Cardiac fibroblast (primary cell): ENCODE results near the gene MAGI3.
"Not testable (repeated sequence)": the region's sequence is repeated elsewhere in the genome, so short reads cannot be mapped to it uniquely, and the experiment has no call there.

Experiments
- DNase-seq, 2 donors: peaks; one replicate each; pipeline versions ENCODE4 v3.0.0 to v3.0.0-alpha.2; 2010; ENCODE audit warnings: low read depth in 2 of 2
- H3K4me3 ChIP-seq, 2 donors: replicated peaks in 1 of 2; 1 replicate in 1 of 2; 2 replicates in 1 of 2; pipeline ENCODE4 v1.5.1; 2011; ENCODE audit warnings: low read depth in 2 of 2, low read length in 2 of 2, mild to moderate bottlenecking in 2 of 2, moderate library complexity in 1 of 2
- TF ChIP-seq, protein P1 (sequence below): IDR thresholded peaks from one replicate; pipeline ENCODE4 v1.5.1; 2011; ENCODE audit warnings: low read depth, mild to moderate bottlenecking, low read length, inconsistent platforms

The MAGI3 gene

DNA sequence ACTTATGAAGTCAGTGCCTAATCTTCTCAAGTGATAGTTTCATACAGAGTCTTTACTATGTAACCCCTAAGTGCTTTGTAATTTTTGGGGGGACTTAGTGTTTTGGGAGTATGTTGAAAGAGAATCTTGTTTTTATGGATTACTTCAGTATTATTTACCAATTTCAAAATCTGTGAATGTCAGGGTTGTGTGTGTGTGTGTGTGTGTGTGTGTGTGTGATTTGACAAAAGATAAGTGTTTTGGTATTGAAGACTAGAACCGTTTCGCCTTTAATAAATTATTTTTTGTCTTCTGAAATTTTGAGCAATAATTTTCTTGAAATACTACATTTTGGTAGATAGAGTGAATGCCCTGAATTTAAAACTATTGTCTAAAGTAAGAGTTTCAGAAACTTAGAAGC, 5.8 kb downstream of the MAGI3 start:
- H3K4me3 ChIP-seq: no peak overlapping the region
- DNase-seq: no peak
- TF ChIP-seq, protein P1, sequence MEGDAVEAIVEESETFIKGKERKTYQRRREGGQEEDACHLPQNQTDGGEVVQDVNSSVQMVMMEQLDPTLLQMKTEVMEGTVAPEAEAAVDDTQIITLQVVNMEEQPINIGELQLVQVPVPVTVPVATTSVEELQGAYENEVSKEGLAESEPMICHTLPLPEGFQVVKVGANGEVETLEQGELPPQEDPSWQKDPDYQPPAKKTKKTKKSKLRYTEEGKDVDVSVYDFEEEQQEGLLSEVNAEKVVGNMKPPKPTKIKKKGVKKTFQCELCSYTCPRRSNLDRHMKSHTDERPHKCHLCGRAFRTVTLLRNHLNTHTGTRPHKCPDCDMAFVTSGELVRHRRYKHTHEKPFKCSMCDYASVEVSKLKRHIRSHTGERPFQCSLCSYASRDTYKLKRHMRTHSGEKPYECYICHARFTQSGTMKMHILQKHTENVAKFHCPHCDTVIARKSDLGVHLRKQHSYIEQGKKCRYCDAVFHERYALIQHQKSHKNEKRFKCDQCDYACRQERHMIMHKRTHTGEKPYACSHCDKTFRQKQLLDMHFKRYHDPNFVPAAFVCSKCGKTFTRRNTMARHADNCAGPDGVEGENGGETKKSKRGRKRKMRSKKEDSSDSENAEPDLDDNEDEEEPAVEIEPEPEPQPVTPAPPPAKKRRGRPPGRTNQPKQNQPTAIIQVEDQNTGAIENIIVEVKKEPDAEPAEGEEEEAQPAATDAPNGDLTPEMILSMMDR: no peak

DNA sequence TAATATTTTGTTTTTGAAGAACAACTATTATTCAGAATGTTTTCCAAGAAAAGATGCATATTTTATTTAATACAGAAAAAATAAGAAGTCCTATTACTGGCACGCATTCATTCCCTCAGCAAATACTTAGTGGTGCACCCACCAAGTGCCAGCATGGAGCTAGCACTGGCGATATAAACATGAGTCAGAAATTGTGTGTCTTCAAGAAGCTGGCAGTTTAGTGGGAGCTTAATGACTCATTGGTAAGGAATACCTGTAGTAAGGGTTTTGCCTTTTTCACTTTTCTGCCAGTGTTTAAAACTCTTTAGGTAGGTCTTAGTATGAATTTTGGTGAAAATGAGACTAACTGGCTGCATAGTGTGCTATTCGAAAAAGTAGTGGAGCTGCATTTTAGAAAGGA, 6.3 kb downstream of the MAGI3 start:
- peak; percentile 67 to 77 for DNase-seq
- no peak overlapping the region for H3K4me3 ChIP-seq
- TF ChIP-seq, protein P1: no peak

DNA sequence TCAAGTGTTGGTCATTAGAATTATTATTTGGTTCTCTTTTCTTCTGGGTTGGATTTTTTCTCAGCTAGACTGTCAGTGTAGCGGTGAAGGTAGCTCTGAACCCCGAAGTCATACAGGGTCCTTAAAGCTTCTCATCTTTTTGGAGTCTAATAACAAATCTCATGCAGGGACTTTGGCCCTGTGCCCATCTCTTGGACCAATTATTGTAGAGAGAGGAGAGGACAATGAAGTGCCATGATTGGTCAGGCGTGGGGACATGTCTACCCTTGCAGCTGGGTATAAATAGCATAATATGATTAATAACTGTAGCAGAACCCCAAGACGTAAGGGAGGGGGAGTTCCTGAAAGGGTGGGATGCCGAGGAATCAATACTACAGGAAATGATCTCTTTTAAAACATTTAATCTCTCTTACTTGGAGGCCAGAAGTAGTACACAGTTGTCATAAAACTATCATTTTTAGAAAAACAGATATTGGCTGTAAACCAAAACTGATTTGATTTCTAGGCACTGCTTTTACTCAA, 8.8 kb downstream of the MAGI3 start:
- no peak overlapping the region for H3K4me3 ChIP-seq
- no peak for DNase-seq
- TF ChIP-seq, protein P1: no peak

DNA sequence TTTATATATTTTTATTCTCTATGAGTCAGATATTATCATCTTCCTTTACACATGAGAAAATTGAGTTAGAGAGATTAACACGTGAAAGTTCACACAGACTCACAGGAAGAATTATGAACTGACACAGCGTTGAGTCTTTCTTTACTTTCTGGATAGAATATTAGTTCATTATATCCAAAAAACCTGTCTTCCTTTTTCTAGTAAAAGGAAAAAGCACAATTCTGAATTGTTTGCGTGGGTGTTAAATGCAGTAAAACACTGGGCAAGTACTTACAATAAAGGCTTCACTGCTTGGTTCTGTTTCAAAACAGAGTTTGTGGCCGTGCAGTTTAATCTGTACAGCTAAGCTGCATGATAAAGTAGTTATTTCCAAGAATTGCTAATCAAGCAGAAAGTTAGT, 10.8 kb downstream of the MAGI3 start:
- DNase-seq: peak in 1 of 2 donors; percentile 39
- TF ChIP-seq, protein P1: no peak
- no peak overlapping the region for H3K4me3 ChIP-seq

DNA sequence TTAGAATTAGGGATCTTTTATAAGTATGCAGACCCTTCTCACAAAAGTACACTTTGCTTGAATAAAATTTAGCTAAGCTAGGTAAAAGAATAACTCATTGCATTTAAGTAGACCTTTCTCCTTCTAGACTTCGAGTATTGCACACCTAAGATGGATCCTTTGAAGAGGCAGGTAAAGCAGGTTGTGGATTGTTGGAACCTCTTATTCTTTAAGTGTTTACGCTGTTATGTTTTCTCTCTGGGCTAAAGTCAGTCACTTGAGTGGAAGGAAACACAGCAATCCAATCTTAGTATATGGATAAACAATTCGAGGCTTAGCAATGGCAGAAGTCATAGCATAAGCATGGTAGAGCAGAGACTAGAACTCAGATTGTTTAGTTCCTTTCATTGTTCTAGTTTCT, 11.4 kb downstream of the MAGI3 start:
- TF ChIP-seq, protein P1: no peak
- no peak for DNase-seq
- no peak overlapping the region for H3K4me3 ChIP-seq

DNA sequence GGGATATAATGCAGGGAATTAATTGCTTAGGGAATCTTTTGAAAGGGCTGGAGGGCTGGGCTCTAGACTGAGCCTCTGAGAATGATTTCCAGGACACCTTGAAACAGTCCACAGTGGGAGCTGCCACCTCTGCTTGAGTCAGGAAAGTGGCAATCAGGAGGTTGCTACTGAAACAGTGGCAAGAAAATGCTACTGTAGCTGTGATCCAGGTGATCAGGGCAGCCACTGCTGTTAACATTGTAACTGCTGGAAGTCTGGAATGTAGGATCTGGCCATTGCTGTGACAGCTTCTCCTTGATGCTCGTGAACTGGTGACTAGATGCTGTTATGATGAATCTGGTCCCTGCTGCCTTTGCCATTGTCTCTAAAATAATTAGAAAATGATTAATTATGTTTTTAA, 12.8 kb downstream of the MAGI3 start:
- no peak overlapping the region for H3K4me3 ChIP-seq
- DNase-seq: no peak
- TF ChIP-seq, protein P1: no peak

DNA sequence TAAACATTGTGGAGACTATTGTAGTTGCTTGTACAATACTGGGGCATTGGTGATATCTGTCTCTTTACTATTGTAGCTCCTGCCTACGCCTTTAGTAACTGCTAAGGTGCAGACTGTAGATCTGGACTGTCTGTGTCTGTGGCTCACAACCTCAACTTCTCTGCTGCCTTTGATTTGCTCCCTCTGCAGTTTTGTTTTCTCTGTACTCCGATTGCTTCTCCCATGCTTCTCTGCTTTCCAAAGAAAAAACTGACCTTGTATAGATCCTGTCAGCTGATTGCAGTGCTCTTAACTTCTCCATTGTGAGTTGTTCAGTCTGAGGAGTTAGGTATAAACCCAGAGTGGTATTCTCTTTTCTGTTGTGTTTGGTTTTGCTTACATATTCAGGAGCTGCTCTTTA, 15.3 kb downstream of the MAGI3 start:
- TF ChIP-seq, protein P1: no peak
- no peak overlapping the region for H3K4me3 ChIP-seq
- no peak for DNase-seq

DNA sequence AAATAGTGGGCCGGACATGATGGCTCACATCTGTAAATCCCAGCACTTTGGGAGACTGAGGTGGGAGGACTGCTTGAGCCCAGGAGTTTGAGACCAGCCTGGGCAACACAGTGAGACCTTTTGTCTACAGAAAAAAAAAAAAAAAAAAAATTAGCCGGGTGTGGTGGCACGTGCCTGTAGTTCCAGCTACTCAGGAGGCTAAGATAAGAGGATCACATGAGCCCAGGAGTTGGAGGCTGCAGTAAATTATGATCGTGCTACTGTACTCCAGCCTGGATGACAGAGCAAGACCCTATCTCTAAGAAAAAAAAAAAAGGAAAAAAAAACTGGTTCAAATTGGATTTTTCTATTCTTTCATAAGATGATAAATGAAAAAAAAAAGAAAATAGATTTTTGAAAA, 15.8 kb downstream of the MAGI3 start:
- DNase-seq, H3K4me3 ChIP-seq: not testable (repeated sequence)
